GM19395 (cell line): Measurements from ENCODE around the gene KLHDC4.
A peak's percentile ranks its signal among the peaks of the same experiment; 100 is the strongest.
"Not testable (repeated sequence)": the region's sequence is repeated elsewhere in the genome, so short reads cannot be mapped to it uniquely, and the experiment has no call there.

ENCODE experiments used
- ATAC-seq: cut with Tn5 transposase; IDR thresholded peaks from one replicate; pipeline ENCODE4 v1.9.1; 2021; ENCODE audit warnings: mild to moderate bottlenecking, moderate library complexity; ENCODE audit not compliant: unreplicated experiment

Gene KLHDC4

GRCh38 chr16:87765776-87766484 lies at the start of gene KLHDC4:
TSS of gene KLHDC4 (minus strand) at chr16:87765986. CDS start at chr16:87765890, 96 bp downstream.
- peak; percentile 81 for ATAC-seq

- no peak for ATAC-seq
These were observed 49.8 kb upstream of the KLHDC4 start for GRCh38 chr16:87815567-87815966.

DNA sequence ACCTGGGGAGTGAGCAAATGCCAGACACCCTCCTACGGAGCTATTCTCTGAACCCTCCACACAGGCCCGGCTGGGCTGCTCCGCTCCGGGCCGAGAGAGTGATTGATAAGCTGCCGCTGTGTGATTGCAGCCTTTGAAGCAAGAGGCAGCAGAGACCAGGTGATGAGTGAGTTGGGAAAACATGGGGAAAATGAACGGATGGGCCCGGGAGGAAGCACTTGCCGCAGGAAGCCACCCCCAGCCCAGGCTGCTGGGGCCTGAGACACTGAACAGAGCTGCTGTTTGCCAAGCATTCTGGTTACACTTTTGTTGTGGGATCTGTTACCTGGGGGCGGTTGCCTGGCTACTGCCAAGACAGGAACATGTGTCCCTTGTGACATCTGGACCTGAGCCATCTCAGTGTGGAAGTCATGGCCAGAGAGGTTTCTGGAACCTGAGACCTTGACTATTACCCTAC lies 46.4 kb upstream of the KLHDC4 start:
- ATAC-seq, result no peak

DNA sequence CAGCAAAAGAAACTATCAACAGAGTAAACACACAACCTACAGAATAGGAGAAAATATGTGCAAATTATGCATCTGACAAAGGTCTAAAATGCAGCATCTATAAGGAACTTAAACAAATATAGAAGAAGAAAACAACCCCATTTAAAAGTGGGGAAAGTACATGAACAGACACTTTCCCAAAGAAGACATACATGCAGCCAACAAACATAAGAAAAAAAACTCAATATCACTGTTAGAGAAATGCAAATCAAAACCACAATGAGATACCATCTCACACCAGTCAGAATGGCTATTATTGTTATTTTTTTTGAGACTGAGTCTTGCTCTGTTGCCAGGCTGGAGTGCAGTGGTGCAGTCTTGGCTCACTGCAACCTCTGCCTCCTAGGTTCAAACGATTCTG lies 45.7 kb upstream of the KLHDC4 start:
- ATAC-seq, result not testable (repeated sequence)

GRCh38 chr16:87809150-87809902 lies 43.5 kb upstream of the KLHDC4 start:
- ATAC-seq, result peak; percentile 59

- ATAC-seq, result no peak
These were observed 42.3 kb upstream of the KLHDC4 start for GRCh38 chr16:87808108-87808507.

- ATAC-seq, result no peak
These were observed 41.1 kb upstream of the KLHDC4 start for GRCh38 chr16:87806641-87807546.

- ATAC-seq, result no peak
These were observed 40.5 kb upstream of the KLHDC4 start for GRCh38 chr16:87806261-87806640.

- no peak for ATAC-seq
These were observed 37.6 kb upstream of the KLHDC4 start for GRCh38 chr16:87803385-87803784.

DNA sequence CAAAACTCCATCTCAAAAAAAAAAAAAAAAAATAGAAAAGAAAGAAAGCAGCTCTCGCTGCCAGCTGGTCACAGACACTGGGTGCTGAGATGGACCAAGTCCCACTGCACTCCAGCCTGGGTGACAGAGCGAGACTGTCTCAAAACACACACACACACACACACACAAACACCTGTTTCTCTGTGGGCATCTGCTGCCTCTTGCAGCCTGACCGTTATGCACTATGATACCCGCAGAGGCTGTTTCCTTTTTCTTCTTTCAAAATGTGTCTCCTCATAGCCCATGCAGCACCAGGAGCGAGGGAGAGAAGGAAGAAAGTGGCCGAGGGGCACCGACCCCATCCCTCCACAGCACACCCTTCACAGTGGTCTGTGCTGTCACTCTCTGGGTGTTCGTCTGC lies 36.9 kb upstream of the KLHDC4 start:
- ATAC-seq, result no peak

DNA sequence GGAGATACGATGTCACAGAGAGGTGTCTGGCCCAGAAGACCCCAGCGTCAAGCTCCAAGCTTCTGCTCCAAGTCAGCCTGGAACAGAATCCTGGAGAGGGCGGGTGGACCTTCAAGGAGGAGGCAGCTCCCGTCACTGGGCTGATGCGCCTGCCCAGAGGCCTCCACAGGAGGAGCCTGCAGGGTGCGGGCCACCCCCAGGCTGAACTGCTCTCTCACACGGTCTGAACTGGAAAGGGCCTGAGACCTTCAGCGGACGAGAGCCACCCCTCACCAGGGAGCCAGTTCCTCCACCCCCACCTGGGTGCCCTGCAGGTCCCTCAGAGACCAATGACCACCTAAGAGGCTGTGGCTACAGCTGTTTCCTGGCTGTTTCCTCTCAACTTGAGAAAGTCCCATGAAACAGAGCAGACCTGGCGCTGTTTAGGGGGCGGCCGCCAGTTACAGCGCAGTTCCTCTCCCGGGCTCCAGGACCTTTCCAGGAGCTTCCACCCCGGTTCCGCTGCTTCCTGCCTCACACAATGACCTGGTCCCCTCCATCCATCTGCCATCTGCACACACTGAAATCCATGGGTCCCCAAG lies 36.0 kb upstream of the KLHDC4 start:
- ATAC-seq, result no peak

GRCh38 chr16:87800497-87800896 lies 34.7 kb upstream of the KLHDC4 start:
- no peak for ATAC-seq

DNA sequence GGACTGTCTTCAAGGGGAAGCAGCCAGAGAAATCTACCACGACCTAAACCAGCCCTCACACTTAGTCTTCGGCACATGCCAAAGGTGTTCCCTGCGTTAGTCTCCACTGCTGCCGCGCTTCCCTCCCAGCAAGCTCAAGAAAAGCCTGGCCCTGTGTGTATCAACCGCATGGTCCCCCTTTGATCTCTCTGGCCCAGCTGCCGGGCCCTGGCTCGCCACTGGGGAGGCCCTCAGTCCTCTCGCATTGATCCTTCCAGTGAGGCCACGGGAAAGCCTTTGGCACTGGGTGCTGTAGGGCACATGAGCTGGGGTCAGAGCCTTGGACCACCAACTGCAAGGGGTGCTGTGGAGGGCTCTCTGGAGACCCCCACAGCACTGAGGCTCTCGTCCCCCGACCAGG lies 29.6 kb upstream of the KLHDC4 start:
- no peak for ATAC-seq

GRCh38 chr16:87794485-87795078 lies 28.8 kb upstream of the KLHDC4 start:
- no peak for ATAC-seq

- no peak for ATAC-seq
These were observed 26.4 kb upstream of the KLHDC4 start for GRCh38 chr16:87792205-87792565.

DNA sequence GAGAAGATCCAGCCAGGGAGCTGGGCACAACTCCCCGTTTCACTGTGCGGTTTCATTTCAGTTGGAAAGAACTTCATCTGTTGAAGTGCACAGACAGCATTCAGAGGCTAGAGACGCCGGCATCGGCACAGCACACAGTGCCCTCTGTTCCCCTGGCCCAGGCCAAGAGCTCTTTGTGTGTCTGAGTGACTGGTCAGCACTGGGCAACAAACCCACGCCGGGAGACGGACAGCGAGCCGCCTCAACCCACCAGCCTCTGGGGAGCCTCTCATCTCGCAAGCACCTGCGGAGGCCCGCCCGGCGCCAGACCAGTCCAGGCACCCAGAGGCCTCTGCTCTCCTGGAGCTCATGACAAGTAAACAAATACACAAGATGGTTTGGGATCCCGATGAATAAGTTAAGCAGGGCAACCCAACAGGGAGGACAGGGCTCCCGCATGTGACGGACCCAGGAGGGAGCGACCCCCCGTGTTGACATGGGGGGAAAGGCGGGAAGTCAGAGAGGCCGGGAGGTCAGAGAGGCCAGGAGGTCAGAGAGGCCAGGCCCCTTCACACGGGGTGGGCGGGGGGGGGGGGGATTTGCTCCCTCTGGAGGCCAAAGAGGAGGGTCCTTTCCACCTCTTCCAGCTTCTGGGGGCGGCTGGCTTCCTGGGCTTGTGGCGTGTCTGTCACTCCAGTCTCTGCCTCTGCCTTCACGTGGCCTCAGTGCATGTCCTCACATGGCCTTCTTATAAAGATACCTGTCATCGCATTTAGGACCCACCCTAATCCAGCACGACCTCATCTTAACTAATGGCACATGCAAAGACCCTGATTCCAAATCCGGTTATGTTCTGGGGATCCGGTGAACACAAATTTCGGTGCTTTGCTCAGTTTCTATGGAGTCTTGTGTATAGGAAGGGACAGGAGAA lies 25.8 kb upstream of the KLHDC4 start:
- ATAC-seq, result no peak

- no peak for ATAC-seq
These were observed 24.7 kb upstream of the KLHDC4 start for GRCh38 chr16:87790292-87791100.

DNA sequence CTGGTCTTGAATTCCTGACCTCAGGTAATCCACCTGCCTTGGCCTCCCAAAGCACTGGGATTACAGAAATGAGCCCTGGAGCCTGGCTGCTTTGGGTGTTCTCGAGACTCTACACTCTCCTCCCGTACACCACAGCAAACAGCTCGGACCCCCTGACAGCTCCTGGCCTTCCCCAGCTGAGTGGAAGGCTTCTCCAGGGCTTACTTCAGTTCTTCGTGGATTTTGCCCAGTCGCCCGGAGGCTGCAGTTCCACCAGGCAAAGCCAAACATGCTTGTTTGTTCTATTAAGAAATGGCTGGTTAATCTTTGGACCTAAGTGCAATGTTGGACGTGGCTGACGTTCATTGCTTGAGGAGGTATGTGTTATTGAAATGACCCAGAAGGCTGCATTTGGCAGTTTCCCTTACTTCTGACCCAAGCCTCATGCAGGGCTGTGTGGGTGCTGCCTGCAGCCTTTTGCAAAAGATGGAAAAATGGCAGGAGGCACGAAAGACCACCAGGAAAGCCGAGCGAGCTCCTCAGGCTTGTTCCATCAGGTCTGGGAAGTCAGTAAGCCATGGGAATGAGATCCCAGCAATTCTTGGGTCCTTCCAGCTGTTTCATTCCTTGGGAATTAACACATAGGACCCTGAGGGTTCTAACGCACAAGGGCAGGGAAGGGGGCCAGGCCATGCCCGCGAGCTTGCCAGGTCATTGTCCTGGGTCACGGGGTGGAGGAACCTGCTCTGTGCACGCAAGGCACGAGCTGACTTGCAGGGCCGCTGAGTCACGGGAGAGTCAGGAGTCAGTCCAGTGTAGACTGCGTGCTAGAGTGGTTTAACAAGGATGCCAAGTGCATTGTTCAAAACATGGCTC lies 23.9 kb upstream of the KLHDC4 start:
- ATAC-seq, result no peak
